Measurements from ENCODE around the gene TBL3. TPM values are rescaled to one million over a fixed set of nuclear protein-coding genes. Genes with fewer than 3 reads are reported as not detected.
A peak's percentile ranks its signal among the peaks of the same experiment; 100 is the strongest.

TBL3 gene
- polyA plus RNA-seq, 1 donor from 2014 or later, result 21.4 TPM

GRCh38 chr16:2025251-2025650, 53.4 kb downstream of the TBL3 start:
- Histone ChIP-seq H3K79me2 (replicated peaks; ENCODE audit: insufficient read depth, low read length) (no peaks in the 10 kb centered on the region), H3K36me3 (ENCODE audit: insufficient read depth, low read length) (no peaks in the 10 kb centered on the region), H4K20me1 (ENCODE audit: insufficient read depth) (no peaks in the 10 kb centered on the region)

GRCh38 chr16:2025878-2026460, 54.1 kb downstream of the TBL3 start:
- Histone ChIP-seq H4K20me1 (ENCODE audit: insufficient read depth) (no peaks in the 10 kb centered on the region), H3K79me2 (replicated peaks; ENCODE audit: insufficient read depth, low read length) (no peaks in the 10 kb centered on the region), H3K4me3 (ENCODE audit: low read length) (peak overlapping the region; percentile 51), H3K9ac (ENCODE audit: low read length) (no peak overlapping the region), H3K9me2 (ENCODE audit: insufficient read depth, low read length) (no peaks in the 10 kb centered on the region), H3K4me2 (ENCODE audit: low read length) (no peak overlapping the region), H3K27me3 (ENCODE audit: insufficient read depth, low read depth, low read length) (peaks cover 32% of the 10 kb centered on the region), H3K9me3 (ENCODE audit: low read length) (no peaks in the 10 kb centered on the region), H3K27ac (ENCODE audit: low read length) (no peak overlapping the region), H3K36me3 (ENCODE audit: insufficient read depth, low read length) (no peaks in the 10 kb centered on the region), H3F3A (ENCODE audit: insufficient read depth, low read length, poor library complexity, severe bottlenecking) (no peaks in the 10 kb centered on the region), H2AFZ (ENCODE audit: low read depth, low read length) (no peak overlapping the region)
- TF ChIP-seq CTCF (IDR thresholded peaks at IDR 0.05; ENCODE audit: poor library complexity, severe bottlenecking), result no peak
- TF ChIP-seq REST (IDR thresholded peaks at IDR 0.05; ENCODE audit: borderline replicate concordance), result no peak
- TF ChIP-seq MXI1 (conservative IDR thresholded peaks at IDR 0.05; ENCODE audit: poor library complexity, severe bottlenecking), result no peak
- TF ChIP-seq POLR2AphosphoS5 (IDR thresholded peaks at IDR 0.05), result no peak
- TF ChIP-seq SMC3 (conservative IDR thresholded peaks at IDR 0.05; ENCODE audit: poor library complexity), result no peak

More at GRCh38 chr16:2025251-2025650, 53.4 kb downstream of the TBL3 start:
- H3K4me3 ChIP-seq (ENCODE audit: low read length), result no peak overlapping the region
- peaks cover 39% of the 10 kb centered on the region for H3K27me3 ChIP-seq (ENCODE audit: insufficient read depth, low read depth, low read length)
- H3K9me3 ChIP-seq (ENCODE audit: low read length), result no peaks in the 10 kb centered on the region
- H3F3A ChIP-seq (ENCODE audit: insufficient read depth, low read length, poor library complexity, severe bottlenecking), result no peaks in the 10 kb centered on the region
- no peak overlapping the region for H2AFZ ChIP-seq (ENCODE audit: low read depth, low read length)
- H3K27ac ChIP-seq (ENCODE audit: low read length), result no peak overlapping the region
- H3K9me2 ChIP-seq (ENCODE audit: insufficient read depth, low read length), result no peaks in the 10 kb centered on the region
- H3K9ac ChIP-seq (ENCODE audit: low read length), result no peak overlapping the region
- H3K4me2 ChIP-seq (ENCODE audit: low read length), result no peak overlapping the region
- TF ChIP-seq TAF1 (IDR thresholded peaks at IDR 0.05; ENCODE audit: low read depth) (no peak), POLR2AphosphoS5 (IDR thresholded peaks at IDR 0.05) (no peak), EP300 (conservative IDR thresholded peaks at IDR 0.05; ENCODE audit: poor library complexity, severe bottlenecking) (no peak), CTCF (IDR thresholded peaks at IDR 0.05; ENCODE audit: poor library complexity, severe bottlenecking) (no peak), SMC3 (conservative IDR thresholded peaks at IDR 0.05; ENCODE audit: poor library complexity) (no peak), RAD21 (conservative IDR thresholded peaks at IDR 0.05) (no peak), REST (IDR thresholded peaks at IDR 0.05; ENCODE audit: borderline replicate concordance) (no peak), MXI1 (conservative IDR thresholded peaks at IDR 0.05; ENCODE audit: poor library complexity, severe bottlenecking) (no peak), EZH2 (IDR thresholded peaks at IDR 0.05; ENCODE audit: borderline replicate concordance, insufficient read depth, low read length, poor library complexity, severe bottlenecking) (no peak)

Measured in neural cell (in vitro differentiated cells).